Adrenal gland (tissue), 12 donors: Measurements from ENCODE around the gene LYSMD4. TPM values are rescaled to one million over a fixed set of nuclear protein-coding genes. Genes with fewer than 3 reads are reported as not detected.

Experiments used
- DNase-seq, 7 donors: peaks; one replicate each; pipeline ENCODE4 v3.0.0-alpha.2; 2019 to 2020
- H3K27ac ChIP-seq, 5 donors: fragments of 200-600 bp; sonication (generic) in 4 of 5; 1 replicate in 3 of 5; 2 replicates in 2 of 5; pipeline versions ENCODE4 v1.5.1 to v1.8.0; 2016 to 2020; ENCODE audit warnings: mild to moderate bottlenecking in 1 of 5
- H3K27me3 ChIP-seq: fragments of 200-600 bp; 2 replicates; pipeline ENCODE4 v1.8.0; 2021
- H3K36me3 ChIP-seq, 2 donors: fragments of 200-600 bp; replicated peaks in 1 of 2; 1 replicate in 1 of 2; 2 replicates in 1 of 2; pipeline versions ENCODE4 v1.5.1 to v1.8.0; 2018 to 2022
- H3K4me1 ChIP-seq, 2 donors: fragments of 200-600 bp; replicated peaks in 1 of 2; 1 replicate in 1 of 2; 2 replicates in 1 of 2; pipeline versions ENCODE4 v1.5.1 to v1.8.0; 2018 to 2021
- H3K4me3 ChIP-seq, 4 donors: fragments of 200-600 bp; sonication (generic) in 3 of 4; one replicate each; pipeline ENCODE4 v1.5.1; 2016 to 2018
- H3K9me3 ChIP-seq, 3 donors: fragments of 200-600 bp; sonication (generic) in 1 of 3; replicated peaks in 1 of 3; 1 replicate in 2 of 3; 2 replicates in 1 of 3; pipeline versions ENCODE4 v1.5.1 to v1.8.0; 2016 to 2021
- POLR2A ChIP-seq, 2 donors: fragments of 450-650 bp; IDR thresholded peaks; one replicate each; pipeline ENCODE4 v1.6.1; 2017; ENCODE audit warnings: antibody characterized with exemption in 2 of 2, mild to moderate bottlenecking in 2 of 2, moderate library complexity in 1 of 2
- WGBS, 4 donors: extraction: QIAGEN DNeasy Blood & Tissue Kit in 2 of 4; methylation state at CpG; one replicate each; pipeline versions ENCODE4 v1.1.5 to v1.1.7; 2013 to 2017; 5-methylcytosine and 5-hydroxymethylcytosine counted together
- intact Hi-C, 2 donors: fragments of 100-400 bp; cut with DNase I; formaldehyde crosslinking; loops; one replicate each; pipeline versions ENCODE4 v1.14.1 to v1.15.0; 2022 to 2023
- polyA plus RNA-seq, 3 donors: library from polyadenylated mRNA; stranded (reverse); fragments of 200-250 nt in 2 of 3; fragments of 350-450 nt in 1 of 3; fragmentation: Illumina TruSeq in 1 of 3; extraction: RNeasy Lipid Tissue Mini Kit (QIAGEN cat#74804) in 1 of 3; gene quantifications; one replicate each; pipeline ENCODE4 v1.2.3, GENCODE V29; 2013 to 2014
- total RNA-seq, 9 donors: library from RNA; depleted of rRNA in 4 of 9; stranded (reverse); fragments of >200 nt in 4 of 9; fragments of 120-200 nt in 1 of 9; fragmentation: NEBNext Ultra II Directional in 1 of 9; extraction: Animal tissue kit (Norgen Biotek cat#: 25700) in 1 of 9; gene quantifications; one replicate each; pipeline versions ENCODE4 v1.1.0 to v1.2.4, GENCODE V29; 2013 to 2023
- TF ChIP-seq, protein P1 (sequence below), 6 experiments: fragments of 450-650 bp in 4 of 6; fragments of 200-600 bp in 2 of 6; sonication (generic) in 1 of 6; IDR thresholded peaks; 1 replicate in 5 of 6; 2 replicates in 1 of 6; pipeline versions ENCODE4 v1.5.1 to v1.8.0; 2016 to 2021; ENCODE audit warnings: antibody characterized with exemption in 6 of 6, mild to moderate bottlenecking in 2 of 6, moderate library complexity in 1 of 6
- donor health status: healthy with polysubstance abuse.
- donor health status: Bipolar disorder and iron deficiency.
- donor health status: DM: yes; HTN: yes; CAD: no.
- donor health status: DM: no; HTN: no; CAD: no.
- donor health status: DM: no; HTN: no; CAD: no.
- donor health status: DM: yes; HTN: yes; CAD: no.

Gene LYSMD4
- total and polyA plus RNA-seq, 12 donors: 1.7 to 8.4 (median 6.5) TPM

DNA sequence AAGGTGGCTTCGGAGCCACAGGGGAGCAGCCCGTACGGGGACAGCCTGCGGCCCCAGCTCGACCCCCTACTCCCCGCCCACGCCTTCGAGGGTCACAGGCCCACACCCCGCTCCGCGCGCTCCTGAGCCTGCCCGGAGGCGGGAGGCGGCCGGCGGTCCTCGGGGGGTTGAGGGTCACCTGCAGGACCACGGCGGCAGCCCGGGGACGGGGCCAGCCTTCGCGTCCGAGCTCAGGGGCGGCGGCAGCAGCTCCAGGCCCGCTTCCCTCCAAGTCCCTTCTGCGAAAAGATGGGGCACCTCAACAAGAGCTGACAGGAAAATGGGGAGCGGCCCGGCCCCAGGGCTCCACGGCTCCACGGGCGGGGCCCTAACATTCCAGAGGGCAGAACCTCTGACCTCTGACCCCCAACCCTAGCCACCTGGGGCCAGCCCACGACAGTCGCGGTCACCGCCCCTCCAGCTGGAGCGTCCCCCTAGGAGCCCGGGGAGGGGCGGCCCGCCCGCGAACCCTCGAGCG, 428 bp downstream of the LYSMD4 start:
- Histone ChIP-seq H3K9me3 (no peaks in the 10 kb centered on the region), H3K4me1 (peaks cover 0 to 10% of the 10 kb centered on the region in 2 donors), H3K36me3 (peaks cover 0 to 13% of the 10 kb centered on the region in 2 donors), H3K4me3 (peak overlapping the region; percentile 50 to 90 (median 68)), H3K27me3 (no peaks in the 10 kb centered on the region), H3K27ac (peak overlapping the region in 4 of 5 donors; percentile 58 to 86 (median 76))
- 1 to 14% (median 2%) methylated on average over 1 to 46 of the region's 46 CpGs for WGBS, 4 donors
- TF ChIP-seq, protein P1, sequence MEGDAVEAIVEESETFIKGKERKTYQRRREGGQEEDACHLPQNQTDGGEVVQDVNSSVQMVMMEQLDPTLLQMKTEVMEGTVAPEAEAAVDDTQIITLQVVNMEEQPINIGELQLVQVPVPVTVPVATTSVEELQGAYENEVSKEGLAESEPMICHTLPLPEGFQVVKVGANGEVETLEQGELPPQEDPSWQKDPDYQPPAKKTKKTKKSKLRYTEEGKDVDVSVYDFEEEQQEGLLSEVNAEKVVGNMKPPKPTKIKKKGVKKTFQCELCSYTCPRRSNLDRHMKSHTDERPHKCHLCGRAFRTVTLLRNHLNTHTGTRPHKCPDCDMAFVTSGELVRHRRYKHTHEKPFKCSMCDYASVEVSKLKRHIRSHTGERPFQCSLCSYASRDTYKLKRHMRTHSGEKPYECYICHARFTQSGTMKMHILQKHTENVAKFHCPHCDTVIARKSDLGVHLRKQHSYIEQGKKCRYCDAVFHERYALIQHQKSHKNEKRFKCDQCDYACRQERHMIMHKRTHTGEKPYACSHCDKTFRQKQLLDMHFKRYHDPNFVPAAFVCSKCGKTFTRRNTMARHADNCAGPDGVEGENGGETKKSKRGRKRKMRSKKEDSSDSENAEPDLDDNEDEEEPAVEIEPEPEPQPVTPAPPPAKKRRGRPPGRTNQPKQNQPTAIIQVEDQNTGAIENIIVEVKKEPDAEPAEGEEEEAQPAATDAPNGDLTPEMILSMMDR (IDR thresholded peaks at IDR 0.05): no peak
- TF ChIP-seq POLR2A (IDR thresholded peaks at IDR 0.05): no peak
- intact Hi-C loops: no loop called here
- DNase-seq: peak in 3 of 7 donors; percentile 15 to 62 (median 48)

DNA sequence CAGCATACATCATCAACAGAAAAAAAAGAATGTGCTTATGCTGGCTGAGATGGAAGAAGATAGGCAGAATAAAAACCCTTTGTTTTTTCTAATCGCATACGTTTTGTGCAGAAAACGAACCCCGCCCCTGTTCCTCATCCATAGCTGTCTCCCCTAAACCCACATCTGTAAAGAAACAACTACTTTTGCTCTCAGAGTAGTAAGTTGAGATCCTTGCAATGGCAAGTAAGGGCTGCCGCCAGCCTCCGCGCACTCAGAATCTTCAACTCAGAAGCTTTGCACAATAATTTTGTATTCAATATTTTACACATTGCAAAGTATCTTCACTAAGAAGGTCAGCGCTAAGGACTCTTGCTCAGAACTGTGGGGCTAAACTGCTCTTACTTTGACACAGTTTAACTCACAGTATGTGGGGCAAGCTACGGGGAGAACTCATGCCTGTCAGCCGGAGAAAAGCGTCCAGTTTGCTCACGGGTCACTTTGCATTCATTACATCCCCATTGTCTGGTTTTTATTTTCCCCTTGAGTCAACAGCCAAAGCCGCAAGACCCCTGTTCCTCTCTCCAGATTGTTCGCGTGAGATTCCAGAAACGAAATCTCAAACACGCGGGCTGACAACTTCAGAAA, 1.0 kb downstream of the LYSMD4 start:
- peaks cover 0 to 10% of the 10 kb centered on the region in 2 donors for H3K4me1 ChIP-seq
- no peaks in the 10 kb centered on the region for H3K9me3 ChIP-seq
- peak overlapping the region; percentile 50 to 90 (median 68) for H3K4me3 ChIP-seq
- peak in 2 of 7 donors; percentile 16 to 24 for DNase-seq
- no peaks in the 10 kb centered on the region for H3K27me3 ChIP-seq
- TF ChIP-seq POLR2A (IDR thresholded peaks at IDR 0.05): no peak
- TF ChIP-seq, protein P1 (IDR thresholded peaks at IDR 0.05): no peak
- intact Hi-C loops: no loop called here
- WGBS, 4 donors: 29 to 40% (median 37%) methylated on average over 18 of the region's 18 CpGs
- peak overlapping the region in 3 of 5 donors; percentile 75 to 86 (median 77) for H3K27ac ChIP-seq
- H3K36me3 ChIP-seq: peaks cover 0 to 13% of the 10 kb centered on the region in 2 donors

DNA sequence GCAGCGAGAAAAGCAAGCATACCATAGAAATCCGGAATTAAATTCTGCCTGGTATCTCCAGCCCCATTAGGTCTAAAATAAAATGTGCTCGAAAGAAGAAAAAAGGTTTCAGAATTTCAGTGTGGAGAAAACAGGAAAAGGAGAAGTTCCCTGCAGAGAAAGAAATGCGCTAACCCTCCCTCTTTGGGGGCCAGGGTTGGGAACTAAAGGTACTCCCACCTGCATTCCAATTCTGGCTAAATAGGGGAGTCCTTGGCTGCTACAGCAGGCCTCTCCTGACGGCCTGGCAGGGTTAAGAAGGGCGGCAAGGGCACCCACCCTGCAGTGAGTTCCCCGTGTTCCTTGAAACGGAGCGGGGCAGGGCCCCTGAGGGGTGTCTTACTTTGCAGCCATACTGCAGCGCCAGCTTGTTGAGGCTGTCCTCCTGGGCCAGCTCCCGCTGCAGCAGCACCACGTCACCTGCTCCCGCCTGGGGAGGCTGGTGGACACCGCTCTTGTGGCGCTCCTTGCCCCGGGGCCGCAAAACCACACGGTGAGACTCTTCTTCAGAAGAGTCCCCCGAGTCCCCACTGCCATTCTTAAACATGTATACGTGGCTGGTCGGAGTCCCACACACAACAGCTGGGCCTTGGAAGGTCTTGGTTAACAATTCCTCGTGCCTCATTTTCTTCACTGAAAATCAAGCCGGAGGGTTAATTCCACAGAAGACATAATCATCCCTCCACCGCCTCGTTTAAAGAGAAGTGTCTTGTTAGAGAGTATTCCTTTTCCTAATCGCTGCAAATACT, 1.7 kb downstream of the LYSMD4 start:
- WGBS, 4 donors: 87 to 90% (median 90%) methylated on average over 13 to 26 of the region's 26 CpGs
- Histone ChIP-seq H3K4me1 (peaks cover 0 to 10% of the 10 kb centered on the region in 2 donors), H3K9me3 (no peaks in the 10 kb centered on the region), H3K27me3 (no peaks in the 10 kb centered on the region), H3K27ac (no peak overlapping the region), H3K4me3 (peak overlapping the region in 1 of 4 donors; percentile 90), H3K36me3 (peaks cover 0 to 13% of the 10 kb centered on the region in 2 donors)
- DNase-seq: no peak
- intact Hi-C loops: no loop called here
- TF ChIP-seq, protein P1 (IDR thresholded peaks at IDR 0.05): no peak

DNA sequence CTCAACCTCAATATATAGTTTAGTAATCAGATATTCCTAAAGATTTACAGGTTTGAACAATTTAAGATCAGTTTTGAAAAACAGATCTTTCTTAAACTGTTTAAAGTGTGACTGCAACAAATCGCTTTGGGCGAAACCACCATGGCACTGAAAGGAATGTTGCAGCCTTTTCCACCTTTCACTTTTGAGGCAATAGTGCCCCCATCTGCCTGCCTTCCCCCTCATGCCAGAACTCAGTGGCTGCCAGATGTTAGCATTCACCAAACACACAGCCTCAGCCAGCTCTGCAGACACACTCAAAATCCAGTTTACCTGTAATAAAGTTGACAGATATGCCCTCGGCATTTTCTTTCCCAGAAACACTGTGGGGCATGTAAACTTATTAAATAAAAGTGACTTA, 3.3 kb downstream of the LYSMD4 start:
- H3K27ac ChIP-seq: no peak overlapping the region
- H3K4me1 ChIP-seq: peaks cover 0 to 10% of the 10 kb centered on the region in 2 donors
- TF ChIP-seq, protein P1 (IDR thresholded peaks at IDR 0.05): peak in 3 of 6 experiments; percentile 14 to 18 (median 18)
- TF ChIP-seq POLR2A (IDR thresholded peaks at IDR 0.05): no peak
- H3K27me3 ChIP-seq: no peaks in the 10 kb centered on the region
- H3K4me3 ChIP-seq: no peak overlapping the region
- intact Hi-C loops: no loop called here
- DNase-seq: peak in 2 of 7 donors; percentile 32 to 37
- peaks cover 0 to 13% of the 10 kb centered on the region in 2 donors for H3K36me3 ChIP-seq
- H3K9me3 ChIP-seq: no peaks in the 10 kb centered on the region
- 77 to 89% (median 86%) methylated on average over 3 of the region's 3 CpGs for WGBS, 4 donors
